Measurements from ENCODE around the gene RORB.

RORB gene

DNA sequence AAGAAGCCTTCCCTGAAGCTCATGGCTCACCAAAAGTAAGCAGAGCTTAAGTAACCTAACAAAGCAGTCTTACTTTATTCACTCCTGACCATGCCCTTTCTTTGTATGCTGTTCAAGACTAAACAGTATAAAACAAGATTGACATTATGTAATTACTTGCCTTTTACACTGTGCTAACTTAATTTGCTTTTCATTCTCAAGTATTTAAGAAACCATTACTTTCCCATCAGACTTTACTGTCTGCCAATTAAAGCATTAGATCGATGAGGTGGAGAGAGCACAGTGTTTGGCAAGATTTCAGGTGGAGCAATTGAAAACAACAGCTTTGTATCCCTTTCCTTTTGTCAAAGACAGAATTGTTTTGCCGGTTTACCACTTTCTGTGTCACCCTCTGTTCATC, 98.2 kb downstream of the RORB start:
- no peak for DNase-seq (ENCODE audit: low read depth in 1 of 2, low spot score in 1 of 2)
- no peak overlapping the region for H3K4me3 ChIP-seq (replicated peaks; ENCODE audit: insufficient read depth, low read length)
- H3K27me3 ChIP-seq (ENCODE audit: insufficient read depth, poor library complexity, severe bottlenecking): no peaks in the 10 kb centered on the region
- H3K27ac ChIP-seq (replicated peaks): no peak overlapping the region
- TF ChIP-seq SPI1 (IDR thresholded peaks at IDR 0.05; ENCODE audit: borderline replicate concordance, low read depth) (no peak), POLR2AphosphoS5 (IDR thresholded peaks at IDR 0.05; ENCODE audit: low read depth) (no peak)

DNA sequence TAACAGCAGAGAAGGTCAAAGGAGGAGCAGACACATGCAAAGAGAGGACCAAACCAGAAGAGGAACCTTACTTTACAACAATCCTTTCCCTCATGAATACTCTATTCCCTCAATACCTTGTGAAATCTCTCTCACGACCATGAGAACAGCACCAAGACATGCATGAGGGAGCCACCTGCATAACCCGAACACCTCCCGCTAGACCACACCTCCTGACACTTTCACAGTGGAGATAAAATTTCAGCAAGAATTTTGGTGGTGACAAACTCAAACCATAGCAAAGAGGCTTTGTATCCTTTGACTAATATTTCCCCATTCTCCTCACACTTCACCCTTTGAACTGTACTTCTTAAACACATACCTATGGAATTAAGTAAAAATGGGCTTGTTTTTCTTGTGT, 101.7 kb downstream of the RORB start:
- H3K27me3 ChIP-seq (ENCODE audit: insufficient read depth, poor library complexity, severe bottlenecking): no peaks in the 10 kb centered on the region
- H3K27ac ChIP-seq (replicated peaks): no peak overlapping the region
- H3K4me3 ChIP-seq (replicated peaks; ENCODE audit: insufficient read depth, low read length): no peak overlapping the region
- no peak for DNase-seq (ENCODE audit: low read depth in 1 of 2, low spot score in 1 of 2)
- TF ChIP-seq, protein P1, sequence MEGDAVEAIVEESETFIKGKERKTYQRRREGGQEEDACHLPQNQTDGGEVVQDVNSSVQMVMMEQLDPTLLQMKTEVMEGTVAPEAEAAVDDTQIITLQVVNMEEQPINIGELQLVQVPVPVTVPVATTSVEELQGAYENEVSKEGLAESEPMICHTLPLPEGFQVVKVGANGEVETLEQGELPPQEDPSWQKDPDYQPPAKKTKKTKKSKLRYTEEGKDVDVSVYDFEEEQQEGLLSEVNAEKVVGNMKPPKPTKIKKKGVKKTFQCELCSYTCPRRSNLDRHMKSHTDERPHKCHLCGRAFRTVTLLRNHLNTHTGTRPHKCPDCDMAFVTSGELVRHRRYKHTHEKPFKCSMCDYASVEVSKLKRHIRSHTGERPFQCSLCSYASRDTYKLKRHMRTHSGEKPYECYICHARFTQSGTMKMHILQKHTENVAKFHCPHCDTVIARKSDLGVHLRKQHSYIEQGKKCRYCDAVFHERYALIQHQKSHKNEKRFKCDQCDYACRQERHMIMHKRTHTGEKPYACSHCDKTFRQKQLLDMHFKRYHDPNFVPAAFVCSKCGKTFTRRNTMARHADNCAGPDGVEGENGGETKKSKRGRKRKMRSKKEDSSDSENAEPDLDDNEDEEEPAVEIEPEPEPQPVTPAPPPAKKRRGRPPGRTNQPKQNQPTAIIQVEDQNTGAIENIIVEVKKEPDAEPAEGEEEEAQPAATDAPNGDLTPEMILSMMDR (IDR thresholded peaks at IDR 0.05; ENCODE audit: insufficient read depth, low read length): no peak
- TF ChIP-seq, protein P2, sequence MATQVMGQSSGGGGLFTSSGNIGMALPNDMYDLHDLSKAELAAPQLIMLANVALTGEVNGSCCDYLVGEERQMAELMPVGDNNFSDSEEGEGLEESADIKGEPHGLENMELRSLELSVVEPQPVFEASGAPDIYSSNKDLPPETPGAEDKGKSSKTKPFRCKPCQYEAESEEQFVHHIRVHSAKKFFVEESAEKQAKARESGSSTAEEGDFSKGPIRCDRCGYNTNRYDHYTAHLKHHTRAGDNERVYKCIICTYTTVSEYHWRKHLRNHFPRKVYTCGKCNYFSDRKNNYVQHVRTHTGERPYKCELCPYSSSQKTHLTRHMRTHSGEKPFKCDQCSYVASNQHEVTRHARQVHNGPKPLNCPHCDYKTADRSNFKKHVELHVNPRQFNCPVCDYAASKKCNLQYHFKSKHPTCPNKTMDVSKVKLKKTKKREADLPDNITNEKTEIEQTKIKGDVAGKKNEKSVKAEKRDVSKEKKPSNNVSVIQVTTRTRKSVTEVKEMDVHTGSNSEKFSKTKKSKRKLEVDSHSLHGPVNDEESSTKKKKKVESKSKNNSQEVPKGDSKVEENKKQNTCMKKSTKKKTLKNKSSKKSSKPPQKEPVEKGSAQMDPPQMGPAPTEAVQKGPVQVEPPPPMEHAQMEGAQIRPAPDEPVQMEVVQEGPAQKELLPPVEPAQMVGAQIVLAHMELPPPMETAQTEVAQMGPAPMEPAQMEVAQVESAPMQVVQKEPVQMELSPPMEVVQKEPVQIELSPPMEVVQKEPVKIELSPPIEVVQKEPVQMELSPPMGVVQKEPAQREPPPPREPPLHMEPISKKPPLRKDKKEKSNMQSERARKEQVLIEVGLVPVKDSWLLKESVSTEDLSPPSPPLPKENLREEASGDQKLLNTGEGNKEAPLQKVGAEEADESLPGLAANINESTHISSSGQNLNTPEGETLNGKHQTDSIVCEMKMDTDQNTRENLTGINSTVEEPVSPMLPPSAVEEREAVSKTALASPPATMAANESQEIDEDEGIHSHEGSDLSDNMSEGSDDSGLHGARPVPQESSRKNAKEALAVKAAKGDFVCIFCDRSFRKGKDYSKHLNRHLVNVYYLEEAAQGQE (IDR thresholded peaks at IDR 0.05; ENCODE audit: insufficient replicate concordance, low read depth): no peak
- TF ChIP-seq SPI1 (IDR thresholded peaks at IDR 0.05; ENCODE audit: borderline replicate concordance, low read depth) (no peak), GABPA (IDR thresholded peaks at IDR 0.05; ENCODE audit: low read depth) (no peak), POLR2AphosphoS5 (IDR thresholded peaks at IDR 0.05; ENCODE audit: low read depth) (no peak)

DNA sequence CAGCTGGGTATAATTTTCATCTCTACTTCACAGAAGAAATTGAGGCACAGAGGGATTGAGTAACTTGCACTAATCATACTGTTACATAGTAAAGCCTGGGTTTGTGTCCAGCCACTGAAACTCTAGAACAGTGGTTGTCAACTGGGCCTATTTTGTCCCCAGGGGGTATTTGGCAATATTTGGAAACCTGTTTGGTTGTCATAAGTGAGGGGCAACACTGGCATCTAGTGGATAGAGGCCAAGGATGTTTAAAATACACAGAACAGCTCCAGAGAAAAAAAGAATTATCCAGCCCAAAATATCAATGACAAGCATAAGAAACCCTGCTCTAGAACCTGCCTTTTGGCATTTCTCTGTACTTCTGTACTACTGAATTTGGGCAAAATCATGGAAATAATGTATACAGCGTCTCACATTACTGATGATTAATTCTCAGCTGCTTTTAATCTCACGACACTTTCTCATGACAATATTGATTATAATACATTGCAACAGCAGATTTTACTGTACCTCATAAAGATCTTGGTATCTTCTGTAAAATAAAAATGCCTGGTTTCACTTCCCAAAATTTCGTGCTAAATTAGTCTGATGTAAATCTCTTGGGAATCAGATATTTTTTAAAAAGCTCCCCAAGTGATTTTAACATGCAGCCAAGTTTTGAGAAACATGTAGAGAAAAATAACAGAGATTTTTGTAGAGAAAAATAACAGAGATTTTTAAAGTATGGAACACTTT, 112.7 kb downstream of the RORB start:
- DNase-seq (ENCODE audit: low read depth in 1 of 2, low spot score in 1 of 2): no peak
- no peak for TF ChIP-seq GABPA (IDR thresholded peaks at IDR 0.05; ENCODE audit: low read depth)
- no peak for TF ChIP-seq POLR2AphosphoS5 (IDR thresholded peaks at IDR 0.05; ENCODE audit: low read depth)
- TF ChIP-seq, protein P2 (IDR thresholded peaks at IDR 0.05; ENCODE audit: insufficient replicate concordance, low read depth): no peak
- TF ChIP-seq SPI1 (IDR thresholded peaks at IDR 0.05; ENCODE audit: borderline replicate concordance, low read depth): no peak
- TF ChIP-seq, protein P1 (IDR thresholded peaks at IDR 0.05; ENCODE audit: insufficient read depth, low read length): no peak
- Histone ChIP-seq H3K27ac (replicated peaks) (no peak overlapping the region), H3K4me3 (replicated peaks; ENCODE audit: insufficient read depth, low read length) (no peak overlapping the region), H3K27me3 (ENCODE audit: insufficient read depth, poor library complexity, severe bottlenecking) (no peaks in the 10 kb centered on the region)

DNA sequence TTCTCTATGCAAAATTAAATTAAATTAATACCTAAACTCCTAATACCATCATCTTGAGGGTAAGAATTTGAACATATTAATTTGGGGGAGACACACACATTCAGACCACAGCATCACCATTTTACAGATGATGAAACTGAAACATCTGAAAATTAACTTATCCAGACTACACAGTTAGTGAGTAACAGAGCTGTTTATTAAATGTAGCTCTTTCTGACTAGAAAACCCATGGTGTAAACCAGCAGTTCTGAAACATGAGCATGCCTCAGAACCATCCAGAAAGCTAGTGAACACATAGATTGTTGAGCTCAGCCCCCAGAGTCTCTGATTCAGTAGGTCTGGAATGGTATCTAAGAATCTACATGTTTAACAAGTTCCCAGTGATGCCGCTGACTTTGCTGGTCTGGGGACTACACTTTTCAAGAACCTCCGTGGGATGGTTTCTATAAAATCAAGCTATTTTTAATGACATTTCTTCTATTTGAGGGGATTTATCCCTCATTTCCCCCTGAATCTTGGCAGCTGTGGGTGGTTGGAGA, 113.5 kb downstream of the RORB start:
- DNase-seq (ENCODE audit: low read depth in 1 of 2, low spot score in 1 of 2): no peak
- Histone ChIP-seq H3K27me3 (ENCODE audit: insufficient read depth, poor library complexity, severe bottlenecking) (no peaks in the 10 kb centered on the region), H3K27ac (replicated peaks) (no peak overlapping the region), H3K4me3 (replicated peaks; ENCODE audit: insufficient read depth, low read length) (no peak overlapping the region)
- TF ChIP-seq, protein P2 (IDR thresholded peaks at IDR 0.05; ENCODE audit: insufficient replicate concordance, low read depth): no peak
- TF ChIP-seq SPI1 (IDR thresholded peaks at IDR 0.05; ENCODE audit: borderline replicate concordance, low read depth) (no peak), POLR2AphosphoS5 (IDR thresholded peaks at IDR 0.05; ENCODE audit: low read depth) (no peak), GABPA (IDR thresholded peaks at IDR 0.05; ENCODE audit: low read depth) (no peak)
- TF ChIP-seq, protein P1 (IDR thresholded peaks at IDR 0.05; ENCODE audit: insufficient read depth, low read length): no peak
